IPS-15b (cell line): ENCODE data around the gene CPED1.
"Not testable (repeated sequence)": the region's sequence is repeated elsewhere in the genome, so short reads cannot be mapped to it uniquely, and the experiment has no call there.

Source experiments
- H3K27me3 ChIP-seq: one replicate; pipeline ENCODE4 v1.6.1; 2013; ENCODE audit warnings: low read length; ENCODE audit not compliant: control insufficient read depth, insufficient read depth
- H3K36me3 ChIP-seq: one replicate; pipeline ENCODE4 v1.6.1; 2013; ENCODE audit warnings: low read length; ENCODE audit not compliant: control insufficient read depth, insufficient read depth
- H3K4me1 ChIP-seq: one replicate; pipeline ENCODE4 v1.6.1; 2013; ENCODE audit warnings: mild to moderate bottlenecking, low read length; ENCODE audit not compliant: control insufficient read depth, insufficient read depth
- H3K4me3 ChIP-seq: one replicate; pipeline ENCODE4 v1.5.1; 2013; ENCODE audit warnings: low read depth, low read length
- H3K9ac ChIP-seq: one replicate; pipeline ENCODE4 v1.6.1; 2013; ENCODE audit warnings: low read depth, mild to moderate bottlenecking, low read length
- H3K9me3 ChIP-seq: one replicate; pipeline ENCODE4 v1.6.1; 2013; ENCODE audit warnings: mild to moderate bottlenecking, low read length; ENCODE audit not compliant: control insufficient read depth, insufficient read depth

The CPED1 gene

DNA sequence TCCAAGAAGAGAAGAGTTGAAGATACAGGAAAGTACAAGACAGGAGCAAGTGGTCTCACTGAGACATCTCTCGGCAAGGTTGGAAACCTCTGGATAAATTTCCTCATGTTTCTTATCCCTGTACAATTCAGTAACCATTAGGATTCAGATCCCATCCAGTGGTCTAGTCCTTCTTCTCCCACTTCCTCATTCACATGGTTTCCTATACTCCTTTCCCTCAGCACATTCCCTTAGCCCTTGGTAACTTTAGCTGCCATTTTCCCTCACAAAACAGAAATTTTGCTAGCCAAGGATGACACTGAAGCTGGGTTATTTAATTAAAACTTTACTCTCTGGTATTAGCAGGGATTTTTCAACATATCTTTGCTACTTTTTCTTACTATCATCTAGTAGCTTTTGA is 82.6 kb downstream of the CPED1 start:
- H3K36me3 ChIP-seq, result no peaks in the 10 kb centered on the region
- H3K4me1 ChIP-seq, result no peaks in the 10 kb centered on the region
- H3K4me3 ChIP-seq, result no peak overlapping the region
- no peak overlapping the region for H3K9ac ChIP-seq
- H3K9me3 ChIP-seq, result no peaks in the 10 kb centered on the region
- no peaks in the 10 kb centered on the region for H3K27me3 ChIP-seq

DNA sequence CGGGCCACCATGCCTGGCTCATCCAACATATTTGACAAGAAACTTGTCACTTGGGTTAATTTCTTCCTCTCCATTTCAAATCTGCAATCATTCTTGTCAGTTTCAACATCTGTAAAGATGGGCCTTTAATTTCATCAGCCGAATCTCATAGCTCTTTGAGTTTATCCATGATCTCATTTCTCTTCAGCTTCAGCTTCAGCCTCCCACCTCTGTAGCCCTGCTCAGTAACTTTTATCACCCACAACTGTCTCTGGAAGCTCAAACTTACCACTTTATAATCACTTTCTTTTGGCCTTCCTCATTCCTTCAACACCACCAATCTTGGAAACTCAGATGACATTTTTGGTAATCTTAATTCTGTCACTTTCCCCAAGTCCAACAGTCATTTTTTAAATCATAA is 83.2 kb downstream of the CPED1 start:
- no peak overlapping the region for H3K9ac ChIP-seq
- no peaks in the 10 kb centered on the region for H3K9me3 ChIP-seq
- no peaks in the 10 kb centered on the region for H3K4me1 ChIP-seq
- H3K36me3 ChIP-seq, result no peaks in the 10 kb centered on the region
- no peaks in the 10 kb centered on the region for H3K27me3 ChIP-seq
- H3K4me3 ChIP-seq, result no peak overlapping the region

DNA sequence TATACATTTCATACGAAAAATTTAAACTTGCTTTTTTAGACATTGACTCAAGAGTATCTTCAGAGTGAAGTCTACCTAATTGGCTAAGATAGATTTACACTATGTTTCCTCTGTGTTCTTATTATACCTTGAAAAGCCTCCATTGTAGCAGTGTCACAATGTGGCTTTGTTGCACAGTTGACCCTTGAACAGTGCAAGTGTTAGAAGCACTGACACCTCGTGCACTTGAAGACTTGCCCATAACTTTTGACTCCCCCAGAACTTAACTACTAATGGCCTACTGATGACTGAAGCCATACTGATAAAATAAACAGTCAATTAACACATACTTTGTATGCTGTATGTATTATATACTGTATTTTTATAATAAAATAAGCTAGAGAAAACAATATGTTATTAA is 84.3 kb downstream of the CPED1 start:
- H3K9me3 ChIP-seq, result no peaks in the 10 kb centered on the region
- H3K4me1 ChIP-seq, result no peaks in the 10 kb centered on the region
- no peak overlapping the region for H3K9ac ChIP-seq
- no peaks in the 10 kb centered on the region for H3K27me3 ChIP-seq
- no peaks in the 10 kb centered on the region for H3K36me3 ChIP-seq
- H3K4me3 ChIP-seq, result no peak overlapping the region

DNA sequence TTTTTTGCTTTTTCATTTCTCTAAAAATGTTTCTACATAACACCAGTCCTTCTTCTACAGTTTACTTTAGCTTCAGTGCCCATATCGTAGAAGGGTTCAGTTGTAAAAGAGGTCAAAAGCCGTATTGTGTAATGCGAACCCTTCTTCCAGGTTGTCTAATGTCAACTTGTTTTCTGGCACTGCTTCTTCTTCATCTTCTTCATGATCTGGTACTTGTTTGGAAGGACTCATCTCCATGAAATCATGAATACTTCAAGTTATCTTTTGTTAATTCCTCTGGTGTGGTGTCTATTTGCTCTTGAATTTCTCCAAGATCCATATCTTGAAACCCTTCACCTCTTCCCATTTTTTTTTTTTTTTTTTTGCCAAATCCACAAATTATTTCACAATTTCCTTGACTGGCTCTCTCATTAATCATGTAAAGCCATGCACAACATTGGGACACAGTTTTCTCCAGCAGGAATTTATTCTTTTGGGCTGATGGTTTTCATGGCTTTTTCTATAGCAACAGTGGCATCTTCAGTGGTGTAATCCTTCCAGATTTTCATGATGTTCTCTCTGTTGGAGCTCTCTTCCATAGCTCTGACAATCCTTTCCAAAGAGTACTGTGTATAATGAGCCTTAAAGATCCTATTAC is 85.1 kb downstream of the CPED1 start:
- H3K36me3 ChIP-seq, result no peaks in the 10 kb centered on the region
- H3K9me3 ChIP-seq, result no peaks in the 10 kb centered on the region
- no peaks in the 10 kb centered on the region for H3K4me1 ChIP-seq
- no peak overlapping the region for H3K4me3 ChIP-seq
- no peak overlapping the region for H3K9ac ChIP-seq
- no peaks in the 10 kb centered on the region for H3K27me3 ChIP-seq

DNA sequence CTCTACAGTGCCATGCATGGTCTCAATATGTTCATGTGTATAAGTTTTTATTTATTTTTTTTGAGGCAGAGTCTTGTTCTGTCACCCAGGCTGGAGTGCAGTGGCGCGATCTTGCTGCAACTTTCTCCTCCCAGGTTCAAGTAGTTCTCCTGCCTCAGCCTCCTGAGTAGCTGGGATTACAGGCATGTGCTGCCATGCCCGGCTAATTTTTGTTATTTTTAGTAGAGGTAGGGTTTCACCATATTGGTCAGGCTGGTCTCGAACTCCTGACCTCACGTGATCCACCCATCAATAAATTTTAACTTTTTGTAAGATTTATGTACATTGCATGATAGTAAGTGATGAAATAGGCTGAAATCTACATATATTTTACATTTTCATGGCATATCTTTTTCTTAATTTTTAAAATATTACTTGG is 86.9 kb downstream of the CPED1 start:
- not testable (repeated sequence) for H3K9ac ChIP-seq, H3K4me1 ChIP-seq, H3K36me3 ChIP-seq, H3K9me3 ChIP-seq, H3K27me3 ChIP-seq, H3K4me3 ChIP-seq

DNA sequence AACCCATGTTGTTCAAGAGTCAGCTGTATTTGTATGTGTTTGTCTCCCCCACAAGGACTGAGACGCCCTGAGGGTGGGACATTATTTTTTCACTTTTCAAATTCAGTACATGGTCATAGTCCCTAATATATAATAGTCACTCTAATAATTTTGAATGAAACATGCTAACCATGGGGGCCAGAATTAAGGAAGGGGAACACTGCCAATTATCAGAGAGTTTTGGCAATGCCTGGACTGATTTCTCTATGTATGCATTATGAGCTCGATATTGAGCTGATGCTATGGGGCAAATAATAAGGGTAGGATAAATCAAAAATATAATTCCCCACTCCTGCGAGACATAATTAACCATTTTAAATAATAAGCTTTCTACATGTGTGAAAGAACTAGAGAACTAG is 87.4 kb downstream of the CPED1 start:
- no peaks in the 10 kb centered on the region for H3K36me3 ChIP-seq
- H3K9me3 ChIP-seq, result no peaks in the 10 kb centered on the region
- no peak overlapping the region for H3K4me3 ChIP-seq
- H3K27me3 ChIP-seq, result no peaks in the 10 kb centered on the region
- no peak overlapping the region for H3K9ac ChIP-seq
- H3K4me1 ChIP-seq, result no peaks in the 10 kb centered on the region

DNA sequence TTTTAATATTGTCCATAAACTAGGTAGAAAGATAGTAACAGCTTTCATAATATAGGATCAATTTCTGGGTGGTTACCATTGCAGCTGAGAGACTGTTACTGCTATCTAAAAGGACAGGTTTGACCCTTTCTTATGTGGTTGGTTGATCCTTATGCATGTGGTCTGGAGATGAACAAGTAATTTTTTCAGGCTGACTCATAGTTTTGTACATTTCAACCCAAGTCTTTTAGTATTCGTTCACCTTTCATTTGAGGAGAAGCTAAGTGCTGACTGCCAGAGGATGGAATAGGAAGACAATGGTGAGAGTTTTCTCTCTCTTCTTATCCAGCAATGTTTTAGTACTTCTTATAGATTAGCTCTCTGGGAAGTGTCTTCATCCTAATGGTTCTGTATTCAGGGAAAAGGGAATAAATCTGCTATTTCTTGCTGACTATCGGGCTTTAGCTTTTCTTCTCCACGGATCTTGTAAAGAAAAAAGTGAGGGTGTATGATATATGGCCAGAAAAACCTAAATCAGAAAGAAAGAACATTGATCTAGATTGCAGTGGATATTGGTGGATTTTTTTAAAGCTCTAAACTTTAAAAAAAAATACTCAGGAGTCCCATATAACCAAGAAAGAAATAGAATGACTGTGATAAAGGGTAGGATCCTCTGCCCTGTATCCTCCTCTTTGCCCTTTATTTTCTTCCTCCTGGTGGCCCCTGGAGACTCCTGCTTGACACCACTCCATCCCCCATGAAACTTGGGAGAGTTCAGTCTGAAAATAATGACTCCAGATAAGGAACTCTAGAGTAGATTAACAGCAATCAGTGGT is 88.0 kb downstream of the CPED1 start:
- Histone ChIP-seq H3K4me3 (no peak overlapping the region), H3K9me3 (no peaks in the 10 kb centered on the region), H3K4me1 (no peaks in the 10 kb centered on the region), H3K9ac (no peak overlapping the region), H3K27me3 (no peaks in the 10 kb centered on the region), H3K36me3 (no peaks in the 10 kb centered on the region)

DNA sequence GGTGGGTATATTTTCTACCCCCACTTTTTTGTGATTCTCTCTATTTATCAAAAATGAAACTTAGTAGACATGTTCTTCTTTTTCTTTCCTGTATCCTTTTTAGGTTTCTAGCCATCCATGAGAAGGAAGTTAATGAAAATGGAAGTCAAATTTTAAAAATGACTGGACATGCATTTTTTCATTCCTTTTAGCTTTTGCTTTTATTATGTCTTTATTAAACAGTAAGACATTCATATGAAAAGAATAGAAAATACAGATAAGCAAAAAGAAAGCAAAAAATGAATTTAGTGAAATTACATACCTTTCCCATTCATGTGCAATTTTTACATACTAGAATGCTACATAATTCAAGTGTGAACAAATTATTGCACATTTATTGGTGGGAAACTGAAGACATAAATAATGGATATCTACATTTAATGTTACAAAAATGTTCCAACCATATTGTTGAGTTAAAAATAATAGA is 88.7 kb downstream of the CPED1 start:
- Histone ChIP-seq H3K27me3 (no peaks in the 10 kb centered on the region), H3K36me3 (no peaks in the 10 kb centered on the region), H3K4me3 (no peak overlapping the region), H3K9me3 (no peaks in the 10 kb centered on the region), H3K4me1 (no peaks in the 10 kb centered on the region), H3K9ac (no peak overlapping the region)

DNA sequence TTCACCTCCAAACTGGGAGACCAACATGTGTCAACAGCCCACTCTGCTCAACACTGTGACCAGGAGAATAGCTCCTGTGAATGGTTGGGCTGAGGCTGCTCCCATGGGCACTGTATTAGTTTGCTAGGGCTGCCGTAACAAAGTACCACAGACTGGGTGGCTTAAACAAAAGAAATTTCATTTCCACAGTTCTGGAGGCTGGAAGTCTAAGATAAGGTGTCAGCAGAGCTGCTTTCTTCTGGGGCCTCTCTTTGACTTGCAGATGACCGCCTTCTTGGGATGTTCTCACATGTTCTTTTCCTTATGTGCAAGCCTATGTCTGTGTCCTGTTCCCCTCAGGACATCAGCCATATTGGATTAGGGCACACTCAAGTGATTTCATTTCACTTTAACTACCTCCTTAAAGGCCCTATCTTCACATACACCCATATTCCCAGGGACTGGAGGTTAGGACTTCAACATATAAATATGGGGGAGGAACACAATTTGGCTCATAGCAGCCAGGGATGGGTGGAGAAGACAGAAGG is 90.3 kb downstream of the CPED1 start:
- H3K4me1 ChIP-seq, result no peaks in the 10 kb centered on the region
- no peak overlapping the region for H3K9ac ChIP-seq
- H3K4me3 ChIP-seq, result no peak overlapping the region

DNA sequence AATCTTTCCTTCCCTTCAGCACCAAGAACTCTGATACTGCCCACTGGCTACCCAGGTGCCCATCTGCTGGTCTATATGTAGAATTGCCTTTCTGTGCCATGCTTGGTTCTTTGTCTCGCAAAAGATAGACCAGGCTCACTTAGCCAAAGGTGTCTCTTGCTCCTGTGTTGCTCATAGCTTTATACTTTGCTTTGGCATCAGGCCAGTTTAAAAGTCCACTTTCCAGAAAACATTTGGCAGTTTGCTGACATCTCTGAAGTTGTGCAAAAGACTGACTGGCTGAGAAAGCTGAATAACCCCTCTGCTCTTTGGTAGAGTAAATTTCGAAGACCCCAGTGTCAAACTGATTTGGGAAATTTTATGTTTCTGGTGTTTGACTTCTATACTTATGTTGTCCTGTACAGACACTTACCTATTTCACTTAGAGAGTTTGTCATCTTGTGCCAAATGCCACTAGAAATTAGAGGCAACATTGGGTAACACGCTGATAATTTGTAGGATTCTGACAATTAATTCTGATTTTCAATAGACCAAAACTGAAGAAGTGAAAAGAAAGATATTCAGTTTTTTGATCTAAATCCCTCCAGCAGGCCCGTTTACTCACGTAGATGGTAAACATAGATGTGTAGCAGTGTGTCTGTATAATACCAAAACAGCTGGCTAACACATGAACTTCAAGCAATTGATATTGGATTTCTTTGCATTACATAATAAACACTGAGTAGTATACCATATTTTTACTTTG is 91.1 kb downstream of the CPED1 start:
- Histone ChIP-seq H3K27me3 (no peaks in the 10 kb centered on the region), H3K9ac (no peak overlapping the region), H3K4me1 (no peaks in the 10 kb centered on the region), H3K36me3 (no peaks in the 10 kb centered on the region), H3K9me3 (no peaks in the 10 kb centered on the region), H3K4me3 (no peak overlapping the region)

More for the DNA sequence above, 90.3 kb downstream of the CPED1 start:
- H3K36me3 ChIP-seq, result no peaks in the 10 kb centered on the region
- no peaks in the 10 kb centered on the region for H3K27me3 ChIP-seq
- H3K9me3 ChIP-seq, result no peaks in the 10 kb centered on the region

DNA sequence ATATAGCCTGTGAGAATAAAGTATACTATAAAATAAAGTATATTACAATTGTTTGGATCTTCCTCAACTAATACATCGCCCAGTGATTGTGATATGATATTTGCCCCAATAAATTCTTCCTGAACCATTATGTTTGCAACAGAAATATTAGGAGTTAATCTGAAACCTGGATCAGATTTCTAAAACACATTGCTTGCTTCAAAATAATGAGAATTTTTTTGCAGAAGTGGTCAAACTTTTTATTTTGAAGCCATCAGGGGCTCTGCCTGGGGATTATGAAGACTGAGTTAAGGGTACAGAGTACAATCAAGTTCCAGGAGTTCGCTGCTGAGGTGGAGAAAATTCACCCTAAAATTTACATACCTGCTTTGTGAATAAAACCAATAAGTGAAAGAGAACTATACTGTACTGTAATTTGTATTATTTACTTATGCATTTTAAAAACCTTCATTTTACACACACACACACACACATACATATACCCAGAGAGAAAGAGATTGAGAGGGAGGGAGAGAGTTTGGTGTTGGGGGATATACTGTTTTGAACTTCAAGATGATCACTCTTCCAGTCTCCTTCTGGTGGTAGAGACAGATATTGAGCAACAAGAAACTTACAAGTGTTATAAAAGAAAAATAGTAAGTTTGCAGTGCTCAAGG is 91.9 kb downstream of the CPED1 start:
- H3K4me1 ChIP-seq, result no peaks in the 10 kb centered on the region
- no peak overlapping the region for H3K9ac ChIP-seq
- no peaks in the 10 kb centered on the region for H3K9me3 ChIP-seq
- no peaks in the 10 kb centered on the region for H3K27me3 ChIP-seq
- no peaks in the 10 kb centered on the region for H3K36me3 ChIP-seq
- H3K4me3 ChIP-seq, result no peak overlapping the region
